ENCODE data around the gene PODNL1. TPM values are rescaled to one million over a fixed set of nuclear protein-coding genes. Genes with fewer than 3 reads are reported as not detected.

PODNL1 gene
- polyA plus RNA-seq, 1 experiment: 2.8 TPM

DNA sequence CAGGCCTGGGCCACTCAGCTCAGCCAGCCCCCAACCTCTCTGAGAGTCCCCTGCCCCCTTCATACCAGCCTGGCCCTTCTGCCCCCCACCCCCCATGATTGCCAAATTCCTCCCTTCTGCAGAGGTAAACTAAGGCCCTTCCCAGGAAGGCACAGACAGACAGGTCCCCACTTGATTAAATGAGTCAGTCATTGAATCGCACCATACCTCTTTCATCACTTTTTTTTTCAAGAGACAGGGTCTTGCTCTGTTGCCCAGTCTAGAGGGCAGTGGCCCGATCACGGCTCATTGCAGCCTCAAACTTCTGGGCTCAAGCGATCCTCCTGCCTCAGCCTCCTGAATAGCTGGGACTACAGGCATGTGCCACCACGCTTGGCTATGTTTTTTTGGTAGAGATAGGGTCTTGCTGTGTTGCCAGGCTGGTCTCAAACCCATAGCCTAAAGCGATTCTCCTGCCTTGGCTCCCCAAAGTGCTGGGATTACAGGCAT lies 6.0 kb downstream of the PODNL1 start:
- Histone ChIP-seq H3K27ac (ENCODE audit: low read depth, low read length) (no peak overlapping the region), H3K27me3 (ENCODE audit: control insufficient read depth, insufficient read depth, low read length) (no peaks in the 10 kb centered on the region), H3K4me3 (ENCODE audit: low read depth, low read length) (no peak overlapping the region), H3K9me3 (ENCODE audit: control insufficient read depth, insufficient read depth, low read length) (no peaks in the 10 kb centered on the region; the same call in 1 of the 2 replicates)
- DNase-seq (ENCODE audit: low read depth, low spot score): no peak
- ChIA-PET POLR2A (no interaction called here), CTCF (no interaction called here)
- TF ChIP-seq, protein P1, sequence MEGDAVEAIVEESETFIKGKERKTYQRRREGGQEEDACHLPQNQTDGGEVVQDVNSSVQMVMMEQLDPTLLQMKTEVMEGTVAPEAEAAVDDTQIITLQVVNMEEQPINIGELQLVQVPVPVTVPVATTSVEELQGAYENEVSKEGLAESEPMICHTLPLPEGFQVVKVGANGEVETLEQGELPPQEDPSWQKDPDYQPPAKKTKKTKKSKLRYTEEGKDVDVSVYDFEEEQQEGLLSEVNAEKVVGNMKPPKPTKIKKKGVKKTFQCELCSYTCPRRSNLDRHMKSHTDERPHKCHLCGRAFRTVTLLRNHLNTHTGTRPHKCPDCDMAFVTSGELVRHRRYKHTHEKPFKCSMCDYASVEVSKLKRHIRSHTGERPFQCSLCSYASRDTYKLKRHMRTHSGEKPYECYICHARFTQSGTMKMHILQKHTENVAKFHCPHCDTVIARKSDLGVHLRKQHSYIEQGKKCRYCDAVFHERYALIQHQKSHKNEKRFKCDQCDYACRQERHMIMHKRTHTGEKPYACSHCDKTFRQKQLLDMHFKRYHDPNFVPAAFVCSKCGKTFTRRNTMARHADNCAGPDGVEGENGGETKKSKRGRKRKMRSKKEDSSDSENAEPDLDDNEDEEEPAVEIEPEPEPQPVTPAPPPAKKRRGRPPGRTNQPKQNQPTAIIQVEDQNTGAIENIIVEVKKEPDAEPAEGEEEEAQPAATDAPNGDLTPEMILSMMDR (IDR thresholded peaks at IDR 0.05; ENCODE audit: low read depth, low read length): no peak

GRCh38 chr19:13931391-13932148 lies 6.6 kb downstream of the PODNL1 start:
- Histone ChIP-seq H3K27me3 (ENCODE audit: control insufficient read depth, insufficient read depth, low read length) (no peaks in the 10 kb centered on the region), H3K27ac (ENCODE audit: low read depth, low read length) (no peak overlapping the region), H3K4me3 (ENCODE audit: low read depth, low read length) (no peak overlapping the region), H3K9me3 (ENCODE audit: control insufficient read depth, insufficient read depth, low read length) (no peaks in the 10 kb centered on the region; the same call in 1 of the 2 replicates)
- DNase-seq (ENCODE audit: low read depth, low spot score): no peak
- TF ChIP-seq, protein P1 (IDR thresholded peaks at IDR 0.05; ENCODE audit: low read depth, low read length): no peak
- CTCF ChIA-PET: no interaction called here
- POLR2A ChIA-PET: no interaction called here

DNA sequence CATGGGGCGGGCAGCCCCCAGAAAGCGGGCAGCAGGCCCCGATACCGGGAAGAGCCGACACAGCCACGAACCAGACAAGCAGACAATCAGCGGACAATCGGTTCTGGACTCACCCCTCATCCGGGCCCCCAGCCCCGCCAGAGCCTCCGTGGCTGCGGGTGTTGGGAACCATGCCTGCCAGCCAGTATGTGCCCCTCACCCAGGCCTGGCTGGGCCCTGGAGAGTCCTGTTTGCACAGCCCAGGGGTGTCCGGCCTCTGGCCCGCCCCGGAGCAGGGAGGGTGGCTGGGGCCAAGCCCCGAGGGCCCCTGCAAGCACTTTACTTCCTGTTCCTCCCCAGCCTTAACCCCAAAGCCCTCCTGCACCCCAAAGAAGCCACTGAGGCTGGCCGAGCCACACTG lies 7.8 kb downstream of the PODNL1 start:
- Histone ChIP-seq H3K27me3 (ENCODE audit: control insufficient read depth, insufficient read depth, low read length) (no peaks in the 10 kb centered on the region), H3K4me3 (ENCODE audit: low read depth, low read length) (no peak overlapping the region), H3K9me3 (ENCODE audit: control insufficient read depth, insufficient read depth, low read length) (no peaks in the 10 kb centered on the region; the same call in 1 of the 2 replicates), H3K27ac (ENCODE audit: low read depth, low read length) (no peak overlapping the region)
- CTCF ChIA-PET: no interaction called here
- no peak for DNase-seq (ENCODE audit: low read depth, low spot score)
- POLR2A ChIA-PET: interaction anchor here (1.0 kb wide), 1 partner anchor 152 kb away, joined by 3 read pairs; no protein-coding TSS in a partner anchor
- TF ChIP-seq, protein P1 (IDR thresholded peaks at IDR 0.05; ENCODE audit: low read depth, low read length): no peak

GRCh38 chr19:13929956-13930355 lies 8.3 kb downstream of the PODNL1 start:
- ChIA-PET CTCF (no interaction called here), POLR2A (interaction anchor here (0.6 to 1.0 kb wide), 2 partner anchors 29 to 153 kb away, joined by 3 read pairs; no protein-coding TSS in a partner anchor)
- H3K4me3 ChIP-seq (ENCODE audit: low read depth, low read length): no peak overlapping the region
- H3K27ac ChIP-seq (ENCODE audit: low read depth, low read length): no peak overlapping the region
- H3K9me3 ChIP-seq (ENCODE audit: control insufficient read depth, insufficient read depth, low read length): no peaks in the 10 kb centered on the region; the same call in 1 of the 2 replicates
- DNase-seq (ENCODE audit: low read depth, low spot score): no peak
- no peaks in the 10 kb centered on the region for H3K27me3 ChIP-seq (ENCODE audit: control insufficient read depth, insufficient read depth, low read length)
- TF ChIP-seq, protein P1 (IDR thresholded peaks at IDR 0.05; ENCODE audit: low read depth, low read length): no peak

GRCh38 chr19:13929340-13929739 lies 8.9 kb downstream of the PODNL1 start:
- ChIA-PET POLR2A (interaction anchor here (0.6 to 1.0 kb wide), 4 partner anchors 9 to 153 kb away, joined by 3 to 4 read pairs (median 4); partner anchors contain the start of gene PODNL1), CTCF (no interaction called here)
- no peaks in the 10 kb centered on the region for H3K27me3 ChIP-seq (ENCODE audit: control insufficient read depth, insufficient read depth, low read length)
- no peak overlapping the region for H3K4me3 ChIP-seq (ENCODE audit: low read depth, low read length)
- DNase-seq (ENCODE audit: low read depth, low spot score): no peak
- TF ChIP-seq, protein P1 (IDR thresholded peaks at IDR 0.05; ENCODE audit: low read depth, low read length): no peak
- no peaks in the 10 kb centered on the region; the same call in 1 of the 2 replicates for H3K9me3 ChIP-seq (ENCODE audit: control insufficient read depth, insufficient read depth, low read length)
- no peak overlapping the region for H3K27ac ChIP-seq (ENCODE audit: low read depth, low read length)

Measured in AG04450 (cell line).